ENCODE results near the gene VANGL1.

- no peak for TF ChIP-seq CTCF (IDR thresholded peaks at IDR 0.05)
- TF ChIP-seq POLR2AphosphoS5 (IDR thresholded peaks at IDR 0.05) = no peak
- no peak for TF ChIP-seq POLR2A (IDR thresholded peaks at IDR 0.05; ENCODE audit: low read depth)
- no peak for TF ChIP-seq EP300 (IDR thresholded peaks at IDR 0.05)
These were observed 1.9 kb downstream of the VANGL1 start for GRCh38 chr1:115643666-115644065.

Measured in esophagus muscularis mucosa (tissue), 4 donors.